T-helper 2 cell (primary cell): ENCODE measurements around the gene VRK3.
A peak's percentile ranks its signal among the peaks of the same experiment; 100 is the strongest.
"Not testable (repeated sequence)": the region's sequence is repeated elsewhere in the genome, so short reads cannot be mapped to it uniquely, and the experiment has no call there.

Experiments
- DNase-seq, 5 experiments: peaks; one replicate each; pipeline versions ENCODE4 v3.0.0 to v3.0.0-alpha.2; 2012 to 2022
- total RNA-seq, 2 donors: gene quantifications; one replicate each; lab custom pipeline; 2026; lab: John Stamatoyannopoulos, UW

The VRK3 gene, protein sequence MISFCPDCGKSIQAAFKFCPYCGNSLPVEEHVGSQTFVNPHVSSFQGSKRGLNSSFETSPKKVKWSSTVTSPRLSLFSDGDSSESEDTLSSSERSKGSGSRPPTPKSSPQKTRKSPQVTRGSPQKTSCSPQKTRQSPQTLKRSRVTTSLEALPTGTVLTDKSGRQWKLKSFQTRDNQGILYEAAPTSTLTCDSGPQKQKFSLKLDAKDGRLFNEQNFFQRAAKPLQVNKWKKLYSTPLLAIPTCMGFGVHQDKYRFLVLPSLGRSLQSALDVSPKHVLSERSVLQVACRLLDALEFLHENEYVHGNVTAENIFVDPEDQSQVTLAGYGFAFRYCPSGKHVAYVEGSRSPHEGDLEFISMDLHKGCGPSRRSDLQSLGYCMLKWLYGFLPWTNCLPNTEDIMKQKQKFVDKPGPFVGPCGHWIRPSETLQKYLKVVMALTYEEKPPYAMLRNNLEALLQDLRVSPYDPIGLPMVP
- 51.1 to 55.5 reads per million in 2 donors for total RNA-seq

DNA sequence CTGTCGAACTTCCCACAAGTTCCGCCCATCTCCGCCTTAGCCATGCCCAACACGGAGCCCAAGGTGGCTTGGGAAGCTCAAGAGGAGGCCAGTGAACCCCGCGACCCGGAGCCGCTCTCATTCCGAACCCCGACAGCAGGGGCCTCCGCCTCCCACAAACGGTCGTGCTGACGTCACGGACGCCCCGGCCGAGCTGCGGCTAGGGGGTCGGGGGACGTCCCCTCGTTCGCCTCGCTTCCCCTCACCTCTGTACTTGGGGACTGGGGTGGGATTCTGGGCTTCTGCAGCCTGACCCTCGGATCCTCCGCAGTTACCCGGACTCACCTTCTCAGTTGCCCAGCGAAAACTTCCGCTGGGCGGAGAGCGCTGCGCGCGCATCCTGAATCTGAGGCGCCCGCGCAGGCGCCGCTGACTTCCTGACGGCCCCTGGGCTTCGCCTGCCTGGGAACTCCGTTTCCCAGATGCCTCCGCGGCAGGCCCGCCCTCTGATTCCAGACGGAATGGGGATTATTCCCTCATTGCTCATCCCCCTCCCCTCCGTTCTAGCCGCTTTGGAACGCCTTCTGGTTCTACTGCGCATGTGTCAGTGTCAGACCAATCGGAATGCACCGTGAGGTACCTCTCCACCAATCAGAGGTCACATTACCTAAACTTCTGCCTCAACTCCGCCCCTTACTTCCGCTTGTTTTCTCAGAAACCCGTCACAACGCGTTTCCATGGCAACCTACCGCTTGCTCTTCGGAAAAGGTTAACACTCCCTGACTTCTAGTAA, at the start of gene VRK3:
Gene VRK3 (minus strand): TSS at position 351 of the 772 bp plus-strand sequence. CDS start 9,210 bp downstream, outside the sequence.
- peak; percentile 93 to 100 (median 98) for DNase-seq

DNA sequence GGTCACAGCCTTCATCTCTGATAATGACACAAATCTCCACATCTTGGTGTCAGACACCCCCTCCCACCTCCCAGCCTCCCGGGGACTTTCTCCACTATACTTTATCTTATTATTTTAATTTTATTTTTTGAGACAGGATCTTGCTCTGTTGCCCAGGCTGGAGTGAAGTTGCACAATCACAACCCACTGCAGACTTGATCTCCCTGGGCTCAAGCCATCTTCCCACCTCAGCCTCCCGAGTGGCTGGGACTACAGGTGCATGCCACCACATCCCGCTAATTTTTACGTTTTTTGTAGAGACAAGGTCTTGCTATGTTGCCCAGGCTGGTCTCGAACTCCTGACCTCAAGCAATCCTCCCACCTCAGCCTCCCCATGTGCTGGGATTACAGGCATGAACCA, 43.2 kb upstream of the VRK3 start:
- not testable (repeated sequence) for DNase-seq

DNA sequence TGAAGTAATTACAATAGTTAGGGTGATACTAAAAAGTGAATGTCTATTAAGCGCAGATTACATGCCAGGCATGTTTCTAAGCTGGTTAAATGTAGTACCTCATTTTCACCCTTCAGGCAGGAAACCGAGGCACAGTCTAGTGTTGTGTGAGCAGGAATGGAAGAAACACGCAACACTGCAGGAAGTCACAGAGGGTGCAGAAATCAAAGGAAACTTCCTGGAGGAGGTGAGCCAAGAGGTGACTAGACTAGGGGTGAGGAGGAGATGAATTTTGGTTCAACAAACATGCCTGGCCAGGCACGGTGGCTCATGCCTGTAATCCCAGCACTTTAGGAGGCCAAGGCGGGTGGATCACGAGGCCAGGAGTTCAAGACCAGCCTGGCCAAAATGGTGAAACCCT, 42.4 kb upstream of the VRK3 start:
- DNase-seq, result no peak

DNA sequence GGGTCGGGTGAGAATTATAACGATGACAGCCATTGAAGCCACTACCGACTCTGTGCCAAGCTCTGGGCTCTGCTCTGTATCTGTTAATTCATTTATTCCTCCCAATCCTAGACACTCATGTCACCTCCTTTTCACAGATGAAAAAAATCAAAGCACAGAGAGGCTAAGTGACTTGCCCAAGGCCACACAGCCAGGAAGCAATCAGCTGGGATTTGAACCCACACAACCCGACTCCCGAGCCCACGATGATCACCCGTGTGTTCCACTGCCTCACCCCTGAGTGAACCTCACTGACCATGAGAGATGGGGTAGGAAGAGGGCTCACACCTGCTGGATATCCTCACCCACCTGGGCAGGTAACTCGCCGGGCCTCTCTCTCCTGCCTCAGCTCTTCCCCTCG, 40.8 kb upstream of the VRK3 start:
- no peak for DNase-seq

DNA sequence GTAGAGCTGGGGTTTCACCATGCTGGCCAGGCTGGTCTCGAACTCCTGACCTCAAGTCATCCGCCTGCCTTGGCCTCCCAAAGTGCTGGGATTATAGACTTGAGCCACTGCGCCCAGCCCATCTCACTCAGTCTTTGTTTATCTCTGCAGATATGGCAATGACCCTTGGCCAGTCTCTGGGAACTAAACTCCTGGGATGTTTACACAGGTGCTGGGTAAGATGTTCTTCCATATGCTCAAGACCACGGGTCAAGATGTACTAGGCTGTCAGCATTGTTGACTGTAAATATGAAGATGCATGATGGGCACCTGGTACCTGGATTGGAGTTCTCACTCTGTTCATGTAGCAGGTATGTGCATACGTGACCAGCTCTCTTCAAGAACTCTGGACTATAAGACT, 36.5 kb upstream of the VRK3 start:
- no peak for DNase-seq

DNA sequence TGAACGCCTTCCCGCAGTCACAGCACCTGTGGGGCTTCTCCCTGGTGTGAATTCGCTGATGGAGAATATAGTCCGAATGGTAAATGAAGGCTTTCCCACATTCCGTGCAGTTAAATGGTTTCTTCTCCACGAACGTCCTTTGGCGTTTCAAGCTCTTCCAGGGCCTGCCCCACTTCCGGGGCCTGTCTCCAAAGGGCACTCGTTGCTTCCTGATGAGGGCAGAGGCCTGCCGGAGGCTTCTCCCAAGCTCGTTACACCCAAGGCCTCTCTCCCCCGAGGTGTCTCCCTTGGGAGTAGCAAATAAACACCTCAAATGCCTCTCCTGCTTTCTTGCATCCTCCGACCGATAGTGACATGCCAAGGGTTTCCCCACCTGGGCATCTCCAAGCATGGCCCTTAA, 34.9 kb upstream of the VRK3 start:
- no peak for DNase-seq

DNA sequence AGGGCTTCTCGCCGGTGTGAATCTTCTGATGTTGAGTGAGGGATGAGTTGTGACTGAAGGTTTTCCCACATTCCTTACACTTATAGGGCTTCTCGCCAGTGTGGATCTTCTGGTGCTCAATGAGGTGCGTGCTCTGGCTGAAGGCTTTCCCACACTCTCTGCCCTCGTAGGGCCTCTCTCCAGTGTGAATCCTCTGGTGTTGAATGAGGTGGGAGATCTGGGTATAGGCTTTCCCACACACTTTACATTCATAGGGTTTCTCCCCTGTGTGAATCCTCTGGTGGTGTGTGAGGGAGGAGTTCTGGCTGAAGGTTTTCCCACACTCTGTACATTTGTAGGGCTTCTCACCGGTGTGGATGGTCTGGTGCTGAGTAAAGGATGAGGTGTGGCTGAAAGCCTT, 33.9 kb upstream of the VRK3 start:
- DNase-seq, result no peak

DNA sequence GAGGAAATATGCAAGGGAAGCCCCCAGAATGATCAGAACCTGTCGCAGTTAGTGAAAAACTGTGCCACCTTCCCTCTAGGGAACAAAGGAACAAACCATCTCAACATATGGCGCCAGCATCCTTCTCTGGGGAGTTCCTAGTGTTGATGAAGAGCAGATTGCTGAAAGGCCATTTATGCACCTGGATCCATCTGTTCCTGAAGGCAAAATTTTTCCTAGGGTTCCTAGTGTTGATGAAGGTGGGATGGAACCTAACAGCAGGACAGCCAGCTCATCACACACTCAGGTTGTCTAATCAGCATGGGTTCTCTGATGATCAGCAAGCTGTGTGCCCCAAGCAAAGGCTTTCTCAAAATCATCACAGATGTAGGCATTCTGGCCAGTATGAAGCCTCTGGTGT, 33.3 kb upstream of the VRK3 start:
- DNase-seq, result no peak

DNA sequence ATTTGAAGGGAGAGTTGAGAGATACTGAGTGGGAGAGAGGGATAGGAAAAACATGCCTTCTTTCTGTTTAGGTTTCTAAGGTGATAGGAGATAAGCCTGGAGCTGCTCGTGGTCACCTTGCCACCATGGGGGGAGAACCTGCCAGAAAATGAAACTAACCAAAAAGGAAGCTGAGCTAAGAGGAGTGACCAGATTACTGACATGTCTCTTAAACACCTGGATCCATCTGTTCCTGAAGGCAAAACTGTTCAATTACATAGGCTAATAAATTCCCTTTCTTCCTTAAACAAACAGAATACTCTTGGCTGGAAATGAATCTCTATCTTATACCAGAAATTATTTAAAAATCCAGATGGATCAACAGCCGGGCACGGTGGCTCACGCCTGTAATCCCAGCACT, 27.9 kb upstream of the VRK3 start:
- DNase-seq, result no peak

DNA sequence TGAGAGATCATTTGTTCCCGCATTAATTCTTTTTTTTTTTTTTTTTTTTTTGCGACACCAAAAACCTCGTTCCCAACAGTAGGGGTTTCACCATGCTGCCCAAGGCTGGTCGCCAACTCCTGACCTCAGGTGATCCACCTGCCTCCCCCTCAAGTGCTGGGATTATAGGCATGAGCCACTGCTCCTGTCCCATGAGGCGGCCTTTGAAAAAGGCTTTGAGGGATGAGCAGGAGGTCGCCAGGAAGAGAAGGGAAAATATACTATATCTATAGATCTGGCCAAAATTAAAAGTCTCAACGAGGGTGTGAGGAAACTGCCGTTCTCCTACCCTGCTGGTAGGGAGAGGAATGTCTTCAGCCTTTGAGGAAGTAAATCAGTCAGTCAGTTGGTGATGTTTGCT, 26.8 kb upstream of the VRK3 start:
- DNase-seq, result no peak

DNA sequence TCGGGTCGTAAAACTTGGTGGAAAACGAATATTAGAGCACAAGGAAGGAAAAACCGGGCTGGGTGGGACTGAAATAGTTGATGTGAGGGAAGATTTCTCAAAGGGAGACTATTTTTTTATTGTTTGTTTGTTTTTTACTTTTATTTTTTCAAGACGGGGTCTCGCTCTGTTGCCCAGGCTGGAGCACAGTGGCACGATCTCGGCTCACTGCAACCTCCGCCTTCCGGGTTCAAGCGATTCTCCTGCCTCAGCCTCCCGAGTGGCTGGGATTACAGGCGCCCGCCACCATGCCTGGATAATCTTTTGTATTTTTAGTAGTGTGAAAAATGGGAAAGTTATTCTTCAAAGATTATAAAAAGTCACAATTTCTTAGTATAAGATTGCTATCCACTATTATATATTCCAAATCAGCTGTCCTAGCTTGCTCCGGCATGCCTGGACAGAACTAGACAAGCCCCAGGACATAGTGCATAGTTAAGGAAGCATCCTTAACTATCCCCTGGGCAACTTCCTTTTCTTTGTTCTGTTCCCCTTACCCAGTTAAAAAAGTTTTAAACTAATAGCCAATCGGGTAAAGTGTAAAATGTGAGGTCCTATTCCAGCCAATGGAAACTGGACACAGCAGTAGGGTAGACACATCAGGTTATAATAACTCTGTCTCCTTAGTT, 26.2 kb upstream of the VRK3 start:
- DNase-seq, result not testable (repeated sequence)

DNA sequence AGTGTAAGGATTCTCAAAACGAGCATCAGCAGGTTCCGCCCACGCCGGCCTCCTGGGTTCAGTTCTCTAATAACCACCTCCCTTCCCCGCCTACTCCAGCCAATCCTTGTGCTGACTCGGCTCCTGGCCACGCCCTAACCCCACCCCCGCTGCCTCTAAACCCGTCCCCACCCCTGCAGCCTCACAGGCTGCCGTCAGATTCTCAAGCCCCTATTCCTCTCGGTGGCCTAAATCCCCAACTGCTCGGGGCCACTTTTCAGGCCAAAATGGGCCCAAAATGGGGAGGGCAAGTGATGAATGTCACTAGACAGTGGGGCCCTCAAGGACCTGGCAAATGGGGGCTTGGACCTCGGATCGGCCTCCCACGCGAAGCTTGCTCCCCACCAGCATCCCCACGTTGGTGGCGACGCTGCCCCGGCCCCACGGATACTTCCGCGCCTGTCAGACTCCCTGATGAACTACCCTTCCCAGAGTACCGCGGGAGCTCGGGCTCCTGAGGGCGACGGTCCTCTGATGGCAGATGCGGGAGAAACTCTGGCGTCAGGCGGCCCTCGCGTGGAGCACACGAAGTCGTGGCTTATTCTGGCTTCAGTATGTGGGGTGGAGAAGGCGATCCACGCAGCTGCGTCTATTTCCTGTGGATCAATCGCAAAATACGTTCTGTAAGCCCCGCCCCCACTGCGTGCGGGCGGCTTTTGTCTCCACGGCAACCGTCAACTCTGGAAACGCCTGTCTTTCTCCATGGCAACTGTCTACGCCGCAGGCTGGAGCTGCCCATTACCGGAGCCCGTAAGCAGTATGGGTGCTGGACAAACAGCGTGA, 25.4 kb upstream of the VRK3 start:
- DNase-seq, result peak; percentile 61 to 84 (median 73)

DNA sequence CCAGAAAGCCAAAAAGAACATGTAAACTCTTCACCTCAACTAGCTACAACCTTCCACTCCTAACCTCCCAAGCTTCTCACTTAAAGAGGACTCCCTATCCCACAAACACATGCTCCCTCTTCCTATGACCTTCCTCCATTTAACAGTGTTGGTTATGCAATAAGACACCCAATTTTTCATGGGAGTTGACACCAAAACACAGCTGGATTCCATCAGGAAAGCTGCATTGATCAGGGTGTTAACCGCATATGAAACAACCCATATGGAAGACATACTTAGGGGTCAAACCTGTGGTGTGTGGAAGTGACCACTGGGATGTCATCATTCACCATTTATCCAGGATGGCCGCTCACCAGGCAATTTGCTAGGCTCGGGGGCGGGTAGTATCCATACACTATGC, 22.5 kb upstream of the VRK3 start:
- DNase-seq, result no peak

DNA sequence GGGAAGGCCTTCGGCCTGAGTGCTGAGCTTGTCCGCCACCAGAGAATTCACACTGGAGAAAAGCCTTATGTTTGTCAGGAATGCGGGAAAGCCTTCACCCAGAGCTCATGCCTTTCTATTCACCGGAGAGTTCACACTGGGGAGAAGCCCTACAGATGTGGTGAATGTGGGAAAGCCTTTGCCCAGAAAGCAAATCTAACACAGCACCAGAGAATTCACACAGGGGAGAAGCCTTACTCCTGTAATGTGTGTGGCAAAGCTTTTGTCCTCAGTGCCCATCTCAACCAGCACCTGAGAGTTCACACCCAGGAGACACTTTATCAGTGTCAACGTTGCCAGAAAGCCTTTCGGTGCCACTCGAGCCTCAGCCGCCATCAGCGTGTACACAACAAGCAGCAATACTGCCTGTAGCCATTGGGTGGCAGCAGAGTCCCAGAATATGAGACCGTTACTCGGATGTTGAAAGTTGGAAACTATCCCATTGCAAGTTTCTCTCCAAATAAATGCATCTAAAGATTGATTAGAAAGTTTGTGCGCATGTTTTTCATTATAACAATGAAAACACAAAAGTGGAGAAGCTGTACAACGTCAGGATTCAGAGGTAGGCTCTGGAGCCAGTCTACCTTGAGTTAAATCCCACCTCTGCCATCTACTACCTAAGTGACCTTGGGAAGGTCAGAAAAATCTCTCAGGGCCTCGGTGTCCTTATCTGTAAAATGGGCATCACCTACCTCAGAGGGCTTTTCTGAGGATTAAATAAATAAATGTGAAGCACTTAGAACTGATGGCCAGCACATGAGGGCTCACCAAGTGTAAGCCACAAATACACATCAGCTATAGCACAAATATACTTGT, 21.7 kb upstream of the VRK3 start:
- DNase-seq, result peak; percentile 14 to 57 (median 32)

DNA sequence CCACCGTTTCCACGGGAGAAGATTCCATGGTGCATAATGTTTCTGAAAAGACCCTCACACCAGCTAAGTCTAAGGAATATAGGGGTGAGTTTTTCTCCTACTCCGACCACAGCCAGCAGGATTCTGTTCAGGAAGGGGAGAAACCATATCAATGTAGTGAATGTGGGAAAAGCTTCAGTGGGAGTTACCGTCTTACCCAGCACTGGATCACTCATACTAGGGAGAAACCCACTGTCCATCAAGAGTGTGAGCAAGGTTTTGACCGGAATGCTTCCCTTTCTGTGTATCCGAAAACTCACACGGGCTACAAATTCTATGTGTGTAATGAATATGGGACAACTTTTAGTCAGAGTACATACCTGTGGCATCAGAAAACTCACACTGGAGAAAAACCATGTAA, 19.8 kb upstream of the VRK3 start:
- no peak for DNase-seq

DNA sequence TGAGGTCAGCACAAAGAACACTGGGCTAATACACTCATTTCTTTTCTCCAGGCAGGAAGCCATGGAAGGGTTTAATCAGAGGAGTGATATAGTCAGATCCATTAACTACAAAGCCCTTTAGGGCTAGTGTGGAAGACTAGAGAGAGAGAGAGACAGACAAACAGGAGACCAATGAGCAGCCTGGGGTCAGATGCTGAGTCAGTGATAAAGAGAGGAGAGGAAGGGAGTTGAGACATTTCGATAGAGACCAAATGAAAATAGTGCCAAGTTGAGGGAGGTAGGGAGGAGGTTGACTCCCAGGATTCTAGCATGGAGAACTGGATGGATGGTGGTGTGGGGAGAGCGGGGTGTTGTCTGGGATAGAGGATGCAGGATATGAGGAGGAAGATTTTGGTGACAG, 18.8 kb upstream of the VRK3 start:
- DNase-seq, result no peak

DNA sequence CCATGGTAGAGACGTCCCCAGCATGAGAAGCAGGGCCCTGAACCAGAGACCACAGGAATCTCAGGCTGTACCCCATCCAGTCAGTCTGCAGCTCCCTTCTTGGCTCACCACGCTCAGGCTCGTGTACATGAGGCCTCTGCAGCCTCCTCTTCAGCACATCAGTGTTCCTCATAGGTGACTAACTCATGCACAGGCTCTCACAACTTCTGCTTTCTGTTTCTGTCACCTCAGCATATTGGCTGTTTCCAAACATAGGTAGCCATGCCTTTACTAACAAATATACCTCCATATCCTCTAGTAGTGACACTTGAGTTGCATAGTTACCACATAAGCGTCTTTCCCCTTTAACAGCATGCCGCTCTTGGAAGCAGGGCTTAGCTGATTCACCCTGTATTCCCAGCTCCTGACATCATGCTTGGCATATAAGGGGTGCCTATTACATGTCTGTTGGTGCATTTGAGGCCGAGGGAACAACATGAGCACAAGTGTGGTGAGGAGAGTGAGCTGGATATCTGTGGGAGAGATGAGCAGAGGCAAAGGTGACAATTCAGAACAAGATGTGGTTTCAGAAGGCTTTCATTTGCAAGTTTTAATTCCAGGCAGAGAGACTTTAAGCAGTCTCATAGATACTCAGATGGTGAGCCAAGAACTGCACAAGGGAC, 17.3 kb upstream of the VRK3 start:
- no peak for DNase-seq

DNA sequence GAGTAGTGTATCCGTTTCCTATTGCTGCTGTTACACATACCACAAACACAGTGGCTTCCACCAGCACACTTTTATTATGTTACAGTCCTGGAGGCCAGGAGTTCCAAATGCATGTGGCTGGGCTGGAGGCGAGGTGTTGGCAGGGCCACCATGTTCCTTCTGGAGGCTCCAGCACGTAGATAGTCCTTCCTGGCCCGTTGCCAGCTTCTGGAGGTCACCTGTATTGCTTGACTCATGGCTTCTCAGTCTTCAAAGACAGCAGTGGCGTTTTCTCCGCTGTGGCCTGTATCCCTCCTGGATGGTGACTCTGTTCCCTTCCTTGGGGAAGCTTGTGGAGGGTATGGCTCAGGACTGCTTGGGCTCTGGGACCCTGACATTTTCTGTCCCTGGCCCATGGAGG, 15.8 kb upstream of the VRK3 start:
- no peak for DNase-seq

DNA sequence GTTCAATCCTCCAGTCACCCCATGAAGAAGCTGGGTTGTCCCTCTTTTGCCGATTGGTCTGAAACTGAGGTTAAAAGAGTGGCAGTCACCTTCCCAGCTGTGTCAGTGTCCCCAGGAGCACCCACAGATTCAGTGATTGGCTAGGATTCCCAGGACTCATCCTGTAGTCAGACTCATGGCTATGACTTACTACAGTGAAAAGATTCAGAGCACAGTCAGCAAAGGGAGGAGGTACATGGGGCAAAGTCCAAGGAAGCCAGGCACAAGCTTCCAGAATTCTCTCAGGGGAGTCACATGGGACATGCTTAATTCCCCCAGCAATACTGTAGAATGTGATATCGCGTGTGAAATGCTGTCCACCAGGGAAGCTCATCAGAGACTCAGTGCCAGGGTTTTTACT, 14.8 kb upstream of the VRK3 start:
- no peak for DNase-seq

DNA sequence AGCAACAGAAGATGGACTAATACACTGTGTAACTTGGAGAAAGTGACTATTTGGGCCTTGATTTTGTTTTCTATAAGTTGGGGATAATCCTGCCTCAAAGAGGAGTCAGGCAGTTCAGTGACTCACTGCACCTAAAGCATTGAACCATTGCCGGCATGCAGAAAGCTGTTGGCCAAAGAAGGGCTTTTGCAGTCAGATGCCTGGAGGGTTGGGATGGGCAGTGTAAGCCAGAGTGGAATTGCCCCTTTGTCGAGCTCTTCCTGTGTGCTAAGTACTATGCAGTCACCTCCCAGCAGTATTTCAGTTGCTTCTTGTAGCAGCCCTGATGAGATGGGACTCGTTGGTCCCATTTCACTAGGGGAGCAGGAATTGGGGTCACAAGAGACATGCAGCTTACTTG, 11.7 kb upstream of the VRK3 start:
- no peak for DNase-seq

DNA sequence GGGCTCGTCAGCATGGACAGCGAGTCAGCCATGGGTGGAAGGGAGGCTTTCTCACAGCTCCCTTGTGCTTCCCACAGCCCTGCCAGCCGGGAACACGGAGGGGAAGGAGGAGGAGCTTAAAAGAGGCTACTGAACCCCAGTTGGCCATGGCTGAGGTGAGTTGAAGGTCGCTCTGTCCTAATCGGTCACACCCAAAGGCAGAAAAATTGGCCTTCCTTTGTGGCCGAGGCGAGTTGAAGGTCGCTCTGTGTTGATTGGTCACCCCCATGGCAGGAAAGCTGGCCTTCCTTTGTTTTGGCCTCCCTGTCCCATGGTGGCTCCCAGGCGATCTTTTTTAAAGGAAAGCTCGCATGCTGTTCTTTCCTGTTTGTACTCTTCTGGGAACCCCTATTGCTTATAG, 5.8 kb upstream of the VRK3 start:
- DNase-seq, result no peak
